GM21515 (cell line): ENCODE measurements around the gene DECR2.
"Not testable (repeated sequence)": the region's sequence is repeated elsewhere in the genome, so short reads cannot be mapped to it uniquely, and the experiment has no call there.

Experiments used
- ATAC-seq: cut with Tn5 transposase; IDR thresholded peaks from one replicate; pipeline ENCODE4 v1.9.1; 2021; ENCODE audit not compliant: unreplicated experiment

The DECR2 gene

DNA sequence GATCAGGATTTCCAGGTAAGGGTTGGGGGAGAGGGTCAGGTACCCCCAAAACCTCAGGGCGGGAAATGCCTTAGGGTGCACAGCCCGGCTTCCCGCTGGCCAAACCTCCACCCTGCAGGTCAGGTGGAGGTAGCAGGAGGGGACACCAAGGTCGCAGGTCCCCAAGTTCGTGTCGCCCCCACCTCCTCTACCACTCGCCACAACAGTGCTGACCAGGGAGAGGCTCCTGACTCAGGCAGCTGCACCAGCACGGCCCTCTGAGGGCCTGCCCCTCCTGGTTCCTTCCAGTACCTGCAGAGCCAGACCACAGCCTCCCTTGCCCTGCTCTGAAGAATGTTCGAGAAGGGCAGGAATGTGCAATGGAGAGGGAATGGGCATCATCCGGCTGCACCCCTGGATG, 35.2 kb upstream of the DECR2 start:
- ATAC-seq, result no peak

DNA sequence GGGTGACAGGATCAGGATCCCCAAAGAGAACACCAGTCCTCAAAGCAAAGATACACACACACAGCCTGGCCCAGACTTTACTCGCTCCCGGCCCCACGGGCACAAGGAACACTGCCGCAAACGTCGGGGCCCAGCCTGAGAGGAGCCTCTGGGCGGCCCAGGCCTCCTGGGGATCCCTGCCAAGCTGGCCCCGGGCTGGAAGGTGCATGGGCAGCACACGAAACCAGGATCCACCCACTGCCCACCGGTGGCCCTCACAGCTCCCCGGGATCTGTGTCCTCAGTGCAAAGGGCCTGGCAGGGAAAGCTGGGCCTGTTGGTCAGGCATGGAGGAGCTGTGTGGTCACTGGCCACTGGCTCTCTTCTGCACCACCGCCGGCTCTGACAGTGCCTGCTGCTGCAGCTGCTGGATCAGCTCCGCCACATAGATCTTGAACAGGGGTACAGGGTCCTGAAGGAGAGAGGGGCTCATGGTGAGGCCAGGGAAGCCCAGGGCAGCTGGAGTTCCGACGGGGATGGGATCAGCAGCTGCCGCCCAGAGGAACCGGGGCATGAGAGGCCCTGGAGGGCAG, 34.3 kb upstream of the DECR2 start:
- ATAC-seq, result no peak

DNA sequence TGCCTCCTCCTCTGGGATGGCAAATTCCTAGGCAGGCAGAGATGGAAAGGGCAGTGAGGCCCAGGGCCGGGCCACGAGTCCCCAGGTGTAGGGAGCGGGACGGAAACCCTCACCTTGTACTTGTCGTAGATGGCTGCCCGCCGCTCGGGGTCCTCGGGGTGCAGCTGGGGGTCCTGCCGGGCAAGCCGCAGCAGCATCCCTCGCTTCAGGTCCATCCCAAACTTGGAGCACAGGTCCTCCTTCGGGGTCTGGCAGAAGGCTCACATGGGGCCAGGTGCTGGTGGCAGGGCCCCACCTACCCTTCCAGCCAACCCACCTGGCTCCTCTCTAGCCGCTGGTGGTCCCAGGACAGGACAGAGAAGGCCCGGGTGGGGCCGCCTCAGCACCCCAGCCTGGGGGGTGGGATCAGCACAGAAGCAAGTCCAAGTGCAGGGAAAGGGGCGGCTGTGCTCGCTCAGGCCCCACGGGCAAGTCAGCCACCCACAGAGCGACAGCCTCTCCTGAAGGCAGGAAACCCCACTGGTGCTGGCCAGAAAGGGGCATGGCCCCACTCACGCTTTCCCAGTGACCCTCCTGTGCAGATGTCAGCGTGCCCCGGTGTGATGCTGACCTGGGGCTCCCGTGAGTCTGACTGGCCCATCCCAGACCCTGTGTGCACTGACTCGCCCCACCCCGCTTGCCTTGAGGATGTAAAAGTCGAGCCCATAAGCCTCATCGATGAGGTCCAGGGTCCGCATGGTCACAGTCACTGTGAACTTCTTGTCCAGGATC, 33.1 kb upstream of the DECR2 start:
- ATAC-seq, result no peak

DNA sequence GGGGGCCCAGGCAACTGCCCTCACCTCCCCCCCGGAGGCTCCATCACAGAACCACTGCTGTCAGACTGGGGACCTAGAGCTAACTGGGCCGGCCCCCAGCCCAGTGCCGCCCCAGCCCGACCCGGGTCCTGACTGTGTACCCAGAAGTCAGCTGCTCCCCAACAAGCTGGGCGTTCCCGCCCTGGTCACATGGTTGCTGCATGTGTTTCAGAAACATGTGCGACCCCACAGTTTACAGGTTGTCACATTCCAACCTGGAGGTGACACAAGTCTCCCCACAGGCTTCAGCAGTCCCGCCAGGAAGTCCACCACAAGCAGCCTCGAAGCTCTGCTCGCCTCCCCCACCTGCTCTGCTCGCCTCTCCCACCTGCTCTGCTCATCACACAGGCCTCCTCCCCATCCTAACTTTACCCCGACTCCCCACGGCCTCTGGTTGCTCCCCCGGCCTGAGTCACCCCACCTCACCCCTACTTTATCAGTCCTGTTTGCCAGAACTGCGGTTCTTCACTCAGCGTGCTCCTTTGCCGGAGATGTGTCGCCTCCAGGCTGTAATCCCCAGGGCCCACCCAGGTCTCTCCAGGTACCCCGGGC, 32.3 kb upstream of the DECR2 start:
- no peak for ATAC-seq

DNA sequence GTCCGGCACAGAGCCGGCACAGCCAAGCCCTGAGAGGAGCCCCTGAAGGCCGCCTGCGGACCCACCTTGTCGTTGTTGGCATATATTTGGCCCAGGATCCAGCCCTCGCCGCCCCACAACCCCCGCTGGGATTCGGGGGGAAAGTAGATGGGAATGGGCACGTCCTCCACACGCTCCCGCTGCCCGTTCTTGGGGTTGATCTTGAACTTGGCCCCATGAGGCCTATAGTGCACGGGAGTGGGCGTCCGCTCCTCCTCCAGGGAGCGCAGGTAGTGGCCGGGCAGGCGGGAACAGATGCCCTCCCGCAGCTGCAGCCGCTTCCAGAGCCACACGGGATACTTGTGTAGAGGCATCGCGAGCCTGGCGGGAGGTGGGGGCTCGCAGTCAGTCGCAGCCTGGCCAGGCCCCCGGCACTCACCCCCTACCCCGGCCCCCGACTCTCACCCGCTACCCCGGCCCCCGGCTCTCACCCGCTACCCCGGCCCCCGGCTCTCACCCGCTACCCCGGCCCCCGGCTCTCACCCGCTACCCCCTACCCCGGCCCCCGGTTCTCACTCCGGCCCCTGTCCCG, 31.7 kb upstream of the DECR2 start:
- no peak for ATAC-seq

DNA sequence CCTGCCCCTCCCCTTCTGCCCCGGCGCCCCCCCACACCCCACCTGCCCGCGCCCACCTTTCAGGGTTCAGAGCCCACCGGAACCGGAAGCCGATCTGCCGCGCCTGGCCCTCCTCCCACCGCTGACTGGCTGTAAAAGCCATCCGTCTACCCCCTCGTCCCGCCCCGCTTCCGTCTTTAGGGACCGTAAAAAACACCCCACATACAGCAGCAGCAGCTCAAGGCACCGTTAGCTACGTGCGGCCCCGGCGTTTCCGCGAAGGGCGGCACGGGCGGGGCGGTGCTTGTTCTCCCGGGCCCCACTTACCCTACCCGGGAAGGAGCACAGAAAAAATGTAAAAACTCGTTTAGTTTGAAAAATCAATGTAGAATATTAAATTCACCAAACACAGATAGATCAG, 31.2 kb upstream of the DECR2 start, which contains the start of gene MRPL28:
MRPL28 (minus strand) TSS at position 96 of the 400 bp plus-strand sequence. CDS start 320 bp downstream, outside the sequence.
- ATAC-seq, result peak; percentile 75

DNA sequence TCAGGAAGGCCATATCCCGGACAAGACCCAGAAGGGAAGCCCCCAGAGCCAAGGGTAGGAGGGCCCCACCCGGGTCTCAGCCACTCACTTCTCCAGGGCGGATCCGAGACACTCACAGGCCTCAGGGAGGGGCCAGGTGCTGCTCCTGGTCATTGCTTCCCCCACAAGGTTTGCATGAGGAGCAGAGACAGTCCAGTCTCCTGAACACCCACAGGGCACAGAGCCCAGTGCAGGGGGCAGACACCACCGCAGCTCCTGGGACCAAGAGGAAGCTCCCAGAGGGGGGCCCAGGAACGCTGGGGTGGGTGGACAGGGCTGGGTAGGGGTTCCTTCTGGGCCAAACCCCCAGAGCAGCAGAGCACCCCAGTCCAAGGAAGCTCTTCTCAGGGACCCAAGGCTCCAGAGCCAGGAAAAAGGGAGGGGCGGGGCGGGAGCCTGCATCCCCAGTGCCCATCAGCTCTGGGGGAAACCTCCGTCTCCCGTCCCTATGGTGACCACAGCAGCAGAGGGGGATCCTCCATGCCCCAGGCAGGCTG, 30.6 kb upstream of the DECR2 start:
- no peak for ATAC-seq

DNA sequence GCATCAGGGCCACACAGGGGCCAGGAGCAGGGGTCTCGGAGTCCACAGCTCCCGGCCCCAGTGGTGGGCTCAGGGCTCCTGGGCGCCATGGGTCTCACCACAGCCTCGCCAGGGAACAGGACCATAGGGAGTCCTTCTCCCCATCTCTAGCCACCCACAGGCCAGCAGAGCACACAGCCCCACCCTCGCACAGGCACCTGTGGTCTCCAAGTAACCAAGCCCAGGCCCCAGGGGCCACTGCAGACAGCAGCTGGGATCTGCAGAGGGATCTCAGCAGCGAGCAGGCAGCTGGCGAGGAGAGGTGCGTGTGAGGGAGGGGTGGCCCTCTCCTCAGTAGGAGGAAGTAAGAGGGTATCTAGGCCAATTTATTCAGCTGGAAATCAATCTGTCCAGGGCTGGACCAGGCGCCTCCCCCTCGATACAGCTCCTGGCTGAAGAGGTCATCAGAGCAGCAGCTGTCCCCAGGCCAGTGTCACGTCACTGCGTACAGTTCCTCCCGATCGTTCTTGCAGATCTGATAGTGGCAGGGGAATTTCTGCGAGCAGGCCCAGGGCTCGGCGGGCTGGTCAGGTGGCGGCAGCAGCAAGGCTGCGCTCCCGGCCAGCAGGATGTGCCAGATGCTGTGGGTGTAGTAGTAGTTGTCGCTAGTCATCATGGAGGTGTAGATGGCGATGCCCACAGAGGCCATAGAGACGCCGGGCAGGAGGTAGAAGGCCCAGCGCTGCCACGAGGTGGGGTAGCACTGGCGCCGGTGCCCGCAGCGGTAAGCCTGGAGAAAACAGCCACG, 30.0 kb upstream of the DECR2 start:
- ATAC-seq, result no peak

DNA sequence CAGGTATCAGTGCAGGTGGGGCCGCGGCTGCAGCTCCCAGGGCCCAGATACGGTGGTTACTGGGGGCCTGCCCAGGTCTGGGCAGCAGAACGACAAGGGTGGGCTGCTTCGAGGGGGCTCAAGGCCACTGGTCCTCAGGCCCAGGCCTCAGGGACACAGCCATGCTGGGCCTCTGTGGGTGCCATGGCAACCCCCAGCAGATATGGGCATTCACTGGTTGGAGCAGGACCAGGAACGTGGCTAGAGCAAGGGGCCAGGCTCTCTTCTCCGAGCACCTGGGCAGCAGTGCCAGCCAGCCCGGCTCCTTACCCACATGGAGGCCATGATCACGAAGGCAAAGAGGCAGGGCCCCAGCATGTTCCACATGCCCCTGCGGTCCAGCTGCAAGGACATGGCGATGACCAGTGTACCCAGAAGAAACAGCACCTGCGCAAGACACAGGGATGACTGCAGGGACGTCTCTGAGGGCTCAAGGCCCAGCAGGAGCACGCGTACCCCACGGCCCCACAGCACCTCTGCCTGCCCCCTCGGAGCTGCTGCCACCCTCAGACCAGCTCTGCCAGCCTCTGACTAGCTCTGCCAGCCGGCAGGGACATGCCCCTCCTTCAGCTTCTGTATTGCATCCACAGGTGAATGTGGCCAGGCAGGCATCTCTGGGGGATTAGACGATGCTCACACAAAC, 29.2 kb upstream of the DECR2 start:
- no peak for ATAC-seq

DNA sequence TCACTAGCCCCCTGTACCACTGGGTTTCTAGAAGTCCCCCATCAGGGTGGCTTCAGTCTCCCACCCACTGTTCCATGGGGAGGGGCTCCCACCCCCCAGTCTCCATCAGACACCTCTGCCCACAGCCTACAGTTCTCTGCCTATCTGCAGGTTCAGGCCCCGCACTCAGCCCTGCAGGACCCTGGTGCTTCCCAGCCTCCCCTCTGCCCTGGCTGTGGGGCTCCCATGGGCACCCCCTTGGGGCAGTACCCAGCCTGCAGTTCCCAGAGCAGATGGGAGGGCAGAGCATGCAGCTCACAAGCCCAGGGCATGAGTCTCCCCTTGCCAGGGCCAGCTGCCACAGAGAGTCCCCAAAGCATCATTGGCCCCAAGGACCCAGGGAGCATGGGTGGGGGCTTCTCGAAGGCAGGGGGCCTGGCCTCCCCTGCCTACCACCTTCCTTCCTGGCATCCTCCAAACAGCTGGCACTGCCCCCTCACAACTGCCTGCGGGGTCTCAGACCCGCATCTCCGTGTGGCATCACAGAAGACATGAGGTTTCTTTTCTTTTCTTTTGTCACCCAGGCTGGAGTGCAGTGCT, 28.6 kb upstream of the DECR2 start:
- no peak for ATAC-seq

DNA sequence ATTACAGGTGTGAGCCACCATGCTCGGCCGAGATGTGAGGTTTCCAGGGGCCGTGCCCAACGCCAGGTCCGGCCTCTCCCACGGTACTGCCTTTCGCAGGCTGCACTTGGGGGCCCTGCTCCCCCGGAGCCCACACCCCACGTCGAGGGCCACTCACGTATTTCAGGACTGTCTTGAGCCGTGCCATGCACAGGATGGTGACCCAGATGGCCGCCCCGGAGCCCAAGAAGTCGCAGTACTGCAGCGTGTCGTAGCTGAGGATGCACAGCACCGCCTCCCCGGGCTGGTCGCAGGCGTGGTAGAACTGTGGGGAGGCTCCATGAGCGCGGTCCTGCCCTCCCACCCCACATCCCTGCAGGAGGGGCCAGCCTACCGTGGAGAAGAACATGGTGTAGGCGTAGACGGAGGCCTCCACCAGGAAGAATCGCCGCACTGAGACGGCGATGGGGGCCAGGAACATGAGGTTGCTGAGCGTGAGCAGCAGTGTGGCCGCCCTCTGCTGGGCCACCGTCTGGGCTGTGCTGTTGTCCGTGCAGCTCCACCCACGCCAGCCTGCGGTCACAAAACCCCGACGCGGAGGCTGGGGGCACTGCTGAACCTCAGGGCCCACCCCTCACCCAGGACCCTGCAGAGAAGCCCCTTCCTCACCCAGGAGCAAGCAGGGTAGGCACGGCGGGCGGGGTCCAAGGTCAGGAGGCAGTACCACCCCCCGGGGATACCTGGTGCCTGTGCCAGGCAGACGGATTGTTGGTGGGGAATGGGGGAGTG, 27.7 kb upstream of the DECR2 start:
- ATAC-seq, result no peak

DNA sequence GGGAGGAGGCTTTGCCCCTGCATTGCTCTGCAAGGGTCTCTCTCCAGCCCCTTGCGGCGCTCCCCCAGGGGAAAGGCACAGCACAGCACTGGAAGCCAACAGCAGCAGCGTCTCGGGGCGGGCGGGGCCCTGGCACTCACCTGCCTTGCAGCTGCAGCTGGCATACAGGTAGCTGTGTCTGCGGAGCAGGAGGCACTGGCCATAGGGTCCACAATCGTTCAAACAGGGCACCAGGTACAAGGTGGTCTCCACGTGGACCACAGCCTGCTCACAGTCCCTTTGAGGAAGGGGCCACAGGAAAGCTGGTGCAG, 27.1 kb upstream of the DECR2 start:
- no peak for ATAC-seq

DNA sequence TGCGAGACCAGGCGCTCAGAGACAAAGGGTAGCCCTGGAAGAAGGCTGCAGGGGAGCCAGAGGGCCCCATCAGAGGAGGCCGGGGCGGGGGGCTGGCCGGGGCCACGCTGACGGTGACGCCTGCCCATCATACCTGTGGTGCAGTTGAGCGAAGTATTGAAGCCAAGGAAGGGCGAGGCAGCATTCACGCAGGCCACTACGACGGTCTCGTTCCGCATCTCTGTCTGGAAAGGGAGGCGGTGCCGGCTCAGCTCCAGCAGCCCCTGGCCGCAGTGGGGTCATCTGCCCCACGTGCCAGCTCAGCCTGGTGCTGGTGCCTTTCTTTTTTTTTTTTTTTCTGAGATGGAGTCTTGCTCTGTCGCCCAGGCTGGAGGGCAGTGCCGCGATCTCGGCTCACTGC, 26.5 kb upstream of the DECR2 start:
- no peak for ATAC-seq

DNA sequence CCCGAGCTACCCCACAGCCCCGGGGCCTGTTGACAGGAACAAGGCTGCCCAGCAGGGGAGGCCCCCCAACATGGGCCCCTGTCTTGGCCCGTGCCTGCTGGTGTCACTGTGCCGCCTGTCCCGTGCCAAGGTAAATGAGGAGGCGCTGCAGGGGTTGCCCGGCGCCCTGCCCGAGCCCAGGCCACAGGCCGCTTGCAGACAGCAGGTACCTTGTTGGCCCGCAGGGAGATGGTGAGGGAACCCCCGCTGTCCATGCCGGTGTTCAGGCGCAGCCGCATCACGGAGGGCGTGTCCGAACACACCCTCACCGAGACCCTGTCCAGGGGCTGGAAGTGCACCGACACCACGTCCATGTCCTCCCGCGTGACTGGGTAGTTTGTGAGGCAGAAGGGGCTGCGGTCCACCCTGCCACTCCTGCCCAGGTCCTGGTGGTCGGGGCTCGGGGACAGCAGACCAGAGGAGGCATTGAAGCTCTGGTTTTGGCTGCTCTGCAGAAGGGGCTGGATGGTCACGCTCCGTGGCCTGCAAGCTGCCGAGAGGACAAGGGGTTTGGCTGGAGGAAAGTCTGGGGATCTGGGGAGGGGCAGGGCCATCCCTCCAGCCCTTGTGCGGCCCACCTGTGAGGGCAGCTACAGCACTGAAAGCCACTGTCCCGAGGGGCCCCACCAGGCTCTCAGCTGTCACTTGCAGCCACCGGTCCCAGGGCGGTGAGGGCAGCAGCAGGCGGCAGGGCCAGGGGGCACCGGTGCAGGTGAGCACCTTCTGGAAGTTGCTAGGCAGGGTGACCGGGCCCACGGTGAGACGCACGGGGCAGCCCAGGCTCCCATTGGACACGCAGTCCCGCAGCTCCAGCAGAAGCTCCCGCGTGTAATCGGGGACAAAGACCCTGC, 25.5 kb upstream of the DECR2 start:
- no peak for ATAC-seq

DNA sequence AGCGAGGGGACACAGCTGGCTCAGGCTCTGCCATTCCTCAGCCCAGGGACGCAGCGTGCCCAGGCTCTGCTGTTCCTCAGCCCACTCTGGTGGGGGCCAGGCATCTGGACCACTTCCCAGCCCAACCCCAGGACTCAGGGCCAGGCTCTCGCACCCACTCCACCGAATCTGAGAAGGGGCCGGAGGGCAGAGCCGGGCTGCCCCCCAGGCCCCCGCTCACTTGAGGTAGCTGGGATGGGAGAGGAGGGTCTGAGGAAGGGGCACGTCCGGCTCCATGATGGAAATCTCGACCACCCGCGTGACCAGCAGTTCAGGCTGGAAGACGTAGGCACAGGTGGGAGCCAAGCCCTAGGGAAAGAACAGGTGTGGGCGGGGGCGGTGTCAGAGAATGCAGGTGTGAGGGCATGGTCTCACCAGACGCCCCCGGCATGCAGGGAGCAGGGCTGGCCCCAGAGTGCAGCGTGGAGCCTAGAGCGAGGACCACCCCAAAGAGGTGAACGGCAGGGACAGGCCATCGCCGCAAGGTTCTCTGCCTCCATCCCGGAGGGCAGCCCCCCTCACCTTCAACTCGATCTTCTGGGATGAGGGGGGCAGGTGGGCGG, 24.8 kb upstream of the DECR2 start:
- no peak for ATAC-seq

DNA sequence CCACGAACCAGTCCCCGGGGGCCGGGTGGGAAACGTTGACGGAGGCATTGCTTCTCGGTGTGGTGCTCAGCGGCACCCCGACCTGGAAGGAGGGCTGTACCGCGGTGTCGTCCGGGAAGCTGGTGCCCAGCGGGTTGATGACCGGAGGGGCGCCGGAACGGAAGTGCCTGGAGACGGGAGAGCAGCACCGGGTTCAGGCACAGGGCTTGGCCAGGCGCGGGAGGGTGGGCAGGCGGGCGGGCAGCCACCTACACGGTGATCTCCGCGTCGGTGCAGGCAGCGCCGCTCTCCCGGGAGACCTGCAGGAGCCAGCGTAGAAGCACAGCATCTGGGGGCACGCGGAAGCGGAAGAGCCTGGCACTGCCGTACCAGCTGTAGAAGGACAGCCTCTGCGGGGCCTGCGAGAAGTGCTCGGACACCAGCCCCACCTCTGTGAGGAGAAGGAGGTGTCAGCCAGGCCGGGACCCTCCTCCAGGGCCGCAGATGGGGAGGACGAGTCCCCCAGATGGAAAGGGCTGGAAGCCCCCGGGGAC, 24.2 kb upstream of the DECR2 start:
- ATAC-seq, result no peak

DNA sequence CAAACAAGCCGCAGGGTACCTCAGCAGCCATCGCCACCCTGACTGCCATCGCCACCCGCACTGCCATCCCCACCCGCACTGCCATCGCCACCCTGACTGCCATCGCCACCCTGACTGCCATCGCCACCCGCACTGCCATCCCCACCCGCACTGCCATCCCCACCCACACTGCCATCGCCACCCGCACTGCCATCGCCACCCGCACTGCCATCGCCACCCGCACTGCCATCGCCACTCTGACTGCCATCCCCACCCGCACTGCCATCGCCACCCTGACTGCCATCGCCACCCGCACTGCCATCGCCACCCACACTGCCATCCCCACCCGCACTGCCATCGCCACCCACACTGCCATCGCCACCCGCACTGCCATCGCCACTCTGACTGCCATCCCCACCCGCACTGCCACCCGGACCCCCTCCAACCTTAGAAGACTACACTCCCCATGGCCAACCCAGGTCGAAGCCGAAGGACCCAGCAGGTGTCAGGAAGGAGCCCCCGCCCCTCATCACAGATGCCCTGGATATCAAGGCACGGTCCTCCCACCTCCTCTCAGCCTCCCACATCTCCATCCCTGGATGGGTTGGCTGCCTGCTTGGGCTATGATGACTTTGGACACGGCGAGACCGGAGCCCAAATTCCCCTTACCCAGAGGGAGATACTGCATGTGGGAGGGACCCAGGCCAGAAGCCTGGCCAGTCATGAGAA, 23.4 kb upstream of the DECR2 start:
- not testable (repeated sequence) for ATAC-seq
